Stimulated activated CD8-positive, alpha-beta memory T cell treated with anti-CD3 and anti-CD28 coated beads, Interleukin-4, amount 100 ng/mL, for 4 hours (primary cell): ENCODE data around the gene HOXA3.

Source experiments
- DNase-seq, 2 donors: peaks; one replicate each; pipeline ENCODE4 v3.0.0-alpha.2; 2020; ENCODE audit warnings: low read depth in 2 of 2, low spot score in 1 of 2

The HOXA3 gene

GRCh38 chr7:27179503-27180430 is 27.4 kb upstream of the HOXA3 start:
- no peak for DNase-seq

- no peak for DNase-seq
These were observed 26.6 kb upstream of the HOXA3 start for GRCh38 chr7:27179030-27179429.

- no peak for DNase-seq
These were observed 26.0 kb upstream of the HOXA3 start for GRCh38 chr7:27178366-27178765.

- DNase-seq, result no peak
These were observed 25.5 kb upstream of the HOXA3 start for GRCh38 chr7:27177795-27178320.

- no peak for DNase-seq
These were observed 24.8 kb upstream of the HOXA3 start for GRCh38 chr7:27176962-27177794.

GRCh38 chr7:27176524-27176845 is 24.1 kb upstream of the HOXA3 start:
- DNase-seq, result no peak

GRCh38 chr7:27175626-27176523 is 23.5 kb upstream of the HOXA3 start:
- DNase-seq, result no peak

- DNase-seq, result no peak
These were observed 22.7 kb upstream of the HOXA3 start for GRCh38 chr7:27174874-27175625.

GRCh38 chr7:27173956-27174873 is 21.8 kb upstream of the HOXA3 start, which contains the start of gene HOXA10:
TSS of gene HOXA10 (minus strand) at chr7:27174320. CDS start at chr7:27174306, 14 bp downstream.
- DNase-seq, result no peak

GRCh38 chr7:27173511-27173955 is 21.1 kb upstream of the HOXA3 start:
- no peak for DNase-seq

- DNase-seq, result no peak
These were observed 20.6 kb upstream of the HOXA3 start for GRCh38 chr7:27172823-27173510.

GRCh38 chr7:27172315-27172774 is 20.0 kb upstream of the HOXA3 start:
- no peak for DNase-seq

- no peak for DNase-seq
These were observed 19.4 kb upstream of the HOXA3 start for GRCh38 chr7:27171637-27172314.

GRCh38 chr7:27171325-27171636 is 18.9 kb upstream of the HOXA3 start:
- DNase-seq, result no peak

GRCh38 chr7:27170426-27171324 is 18.3 kb upstream of the HOXA3 start:
- DNase-seq, result no peak

- no peak for DNase-seq
These were observed 17.5 kb upstream of the HOXA3 start for GRCh38 chr7:27169658-27170425.
